ENCODE measurements around the gene MSI2. TPM values are rescaled to one million over a fixed set of nuclear protein-coding genes. Genes with fewer than 3 reads are reported as not detected.

MSI2 gene
- total RNA-seq, 4 donors from 2014 or later: 19.7 to 35.8 (median 22.4) TPM

GRCh38 chr17:57381498-57381897, 125.2 kb downstream of the MSI2 start:
- no peak overlapping the region for H3K4me3 ChIP-seq
- WGBS: 93% methylated on average over 4 of the region's 4 CpGs

GRCh38 chr17:57384219-57384618, 127.9 kb downstream of the MSI2 start:
- 90% methylated on average over 1 of the region's 1 CpG for WGBS
- Histone ChIP-seq H3K4me3 (no peak overlapping the region), H3K27me3 (no peaks in the 10 kb centered on the region), H3K36me3 (peaks cover 4% of the 10 kb centered on the region), H3K27ac (no peak overlapping the region), H3K4me1 (peaks cover under 1% of the 10 kb centered on the region), H3K9me3 (peaks cover 19% of the 10 kb centered on the region)
- no peak for DNase-seq (ENCODE audit: low spot score in 2 of 2)
- TF ChIP-seq POLR2AphosphoS5 (IDR thresholded peaks at IDR 0.05) (no peak), EP300 (IDR thresholded peaks at IDR 0.05) (no peak)

More at GRCh38 chr17:57381498-57381897, 125.2 kb downstream of the MSI2 start:
- peaks cover 3% of the 10 kb centered on the region for H3K4me1 ChIP-seq
- H3K36me3 ChIP-seq: peaks cover 4% of the 10 kb centered on the region
- H3K27me3 ChIP-seq: no peaks in the 10 kb centered on the region
- DNase-seq (ENCODE audit: low spot score in 2 of 2): no peak
- H3K27ac ChIP-seq: no peak overlapping the region
- no peak for TF ChIP-seq CTCF (IDR thresholded peaks at IDR 0.05)
- TF ChIP-seq EP300 (IDR thresholded peaks at IDR 0.05): no peak
- no peak for TF ChIP-seq POLR2AphosphoS5 (IDR thresholded peaks at IDR 0.05)
- no peak for TF ChIP-seq POLR2A (IDR thresholded peaks at IDR 0.05)
- H3K9me3 ChIP-seq: peaks cover 8% of the 10 kb centered on the region

GRCh38 chr17:57385975-57386374, 129.7 kb downstream of the MSI2 start:
- TF ChIP-seq POLR2AphosphoS5 (IDR thresholded peaks at IDR 0.05) (no peak), POLR2A (IDR thresholded peaks at IDR 0.05) (no peak), EP300 (IDR thresholded peaks at IDR 0.05) (no peak), CTCF (IDR thresholded peaks at IDR 0.05) (no peak)
- DNase-seq (ENCODE audit: low spot score in 2 of 2): no peak
- H3K27ac ChIP-seq: no peak overlapping the region
- no peaks in the 10 kb centered on the region for H3K4me1 ChIP-seq
- H3K4me3 ChIP-seq: no peak overlapping the region
- WGBS: 80% methylated on average over 4 of the region's 4 CpGs
- no peaks in the 10 kb centered on the region for H3K27me3 ChIP-seq
- H3K9me3 ChIP-seq: peaks cover 19% of the 10 kb centered on the region
- peaks cover 4% of the 10 kb centered on the region for H3K36me3 ChIP-seq

- Histone ChIP-seq H3K4me3 (no peak overlapping the region), H3K9me3 (peaks cover 19% of the 10 kb centered on the region), H3K36me3 (peaks cover 4% of the 10 kb centered on the region), H3K27me3 (no peaks in the 10 kb centered on the region), H3K27ac (no peak overlapping the region), H3K4me1 (no peaks in the 10 kb centered on the region)
- WGBS: 100% methylated on average over 1 of the region's 1 CpG
- TF ChIP-seq POLR2AphosphoS5 (IDR thresholded peaks at IDR 0.05) (no peak), POLR2A (IDR thresholded peaks at IDR 0.05) (no peak), CTCF (IDR thresholded peaks at IDR 0.05) (no peak), EP300 (IDR thresholded peaks at IDR 0.05) (no peak)
- DNase-seq (ENCODE audit: low spot score in 2 of 2): no peak
Measured at GRCh38 chr17:57387575-57387974, 131.3 kb downstream of the MSI2 start.

- TF ChIP-seq EP300 (IDR thresholded peaks at IDR 0.05): no peak
- TF ChIP-seq CTCF (IDR thresholded peaks at IDR 0.05): no peak
- TF ChIP-seq POLR2AphosphoS5 (IDR thresholded peaks at IDR 0.05): no peak
- TF ChIP-seq POLR2A (IDR thresholded peaks at IDR 0.05): no peak
- Histone ChIP-seq H3K9me3 (peaks cover 21% of the 10 kb centered on the region), H3K27ac (no peak overlapping the region), H3K4me1 (no peaks in the 10 kb centered on the region), H3K27me3 (no peaks in the 10 kb centered on the region), H3K4me3 (no peak overlapping the region), H3K36me3 (peaks cover 4% of the 10 kb centered on the region)
- WGBS: 79% methylated on average over 5 of the region's 5 CpGs
- no peak for DNase-seq (ENCODE audit: low spot score in 2 of 2)
Measured at GRCh38 chr17:57388131-57388725, 131.9 kb downstream of the MSI2 start.

- Histone ChIP-seq H3K27ac (no peak overlapping the region), H3K4me3 (no peak overlapping the region), H3K9me3 (peaks cover 19% of the 10 kb centered on the region), H3K27me3 (no peaks in the 10 kb centered on the region), H3K36me3 (no peaks in the 10 kb centered on the region), H3K4me1 (no peaks in the 10 kb centered on the region)
- no peak for DNase-seq (ENCODE audit: low spot score in 2 of 2)
- WGBS: 41% methylated on average over 2 of the region's 2 CpGs
- TF ChIP-seq POLR2A (IDR thresholded peaks at IDR 0.05): no peak
- no peak for TF ChIP-seq EP300 (IDR thresholded peaks at IDR 0.05)
- no peak for TF ChIP-seq CTCF (IDR thresholded peaks at IDR 0.05)
- TF ChIP-seq POLR2AphosphoS5 (IDR thresholded peaks at IDR 0.05): no peak
Measured at GRCh38 chr17:57389473-57389872, 133.2 kb downstream of the MSI2 start.

All from suprapubic skin (tissue), 4 donors.